Hepatic stellate cell (primary cell): ENCODE data around the gene LRRC25.
"Not testable (repeated sequence)": the region's sequence is repeated elsewhere in the genome, so short reads cannot be mapped to it uniquely, and the experiment has no call there.

Experiments
- DNase-seq: peaks from one replicate; pipeline ENCODE4 v3.0.0; 2011; ENCODE audit warnings: low spot score

LRRC25 gene

DNA sequence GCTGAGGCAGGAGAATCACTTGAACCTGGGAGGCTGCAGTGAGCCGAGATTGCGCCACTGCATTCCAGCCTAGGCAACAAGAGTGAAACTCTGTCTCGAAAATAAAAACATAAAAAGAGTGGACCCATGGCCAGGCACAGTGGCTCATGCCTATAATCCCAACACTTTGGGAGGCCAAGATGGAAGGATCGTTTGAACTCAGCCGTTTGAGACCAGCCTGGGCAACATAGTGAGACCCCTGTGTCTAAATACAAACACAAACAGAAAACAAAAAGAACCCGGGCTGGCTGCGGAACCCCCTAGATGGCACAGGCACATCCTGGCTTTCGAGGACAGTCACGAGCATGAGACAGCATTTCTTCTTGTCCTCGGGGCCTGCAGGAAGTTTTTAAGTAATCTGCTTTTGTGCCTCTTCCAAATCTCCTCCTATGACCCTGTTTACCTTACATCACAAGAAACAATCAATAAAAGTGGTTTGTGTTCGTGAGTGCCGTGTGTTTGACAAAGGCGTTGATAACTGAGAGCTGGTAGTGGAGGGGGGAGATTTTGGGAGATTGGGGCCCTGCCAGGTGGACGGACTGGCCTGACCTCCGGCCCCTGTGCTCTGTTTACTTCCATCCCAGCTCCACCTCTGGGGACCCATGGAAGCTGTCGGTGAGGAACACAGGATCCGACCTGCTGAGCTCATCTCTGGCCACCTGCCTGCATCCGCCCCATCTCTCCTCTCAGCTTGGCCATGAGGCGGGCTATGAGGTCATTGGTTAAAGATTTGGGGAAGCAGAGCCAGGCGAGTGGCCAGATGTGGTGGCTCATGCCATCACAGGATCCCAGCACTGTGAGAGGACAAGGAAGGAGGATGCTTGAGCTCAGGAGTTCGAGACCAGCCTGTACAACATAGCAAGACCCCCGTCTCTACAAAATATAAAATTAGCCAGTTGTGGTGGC, 17.3 kb downstream of the LRRC25 start:
- DNase-seq, result peak; percentile 50

DNA sequence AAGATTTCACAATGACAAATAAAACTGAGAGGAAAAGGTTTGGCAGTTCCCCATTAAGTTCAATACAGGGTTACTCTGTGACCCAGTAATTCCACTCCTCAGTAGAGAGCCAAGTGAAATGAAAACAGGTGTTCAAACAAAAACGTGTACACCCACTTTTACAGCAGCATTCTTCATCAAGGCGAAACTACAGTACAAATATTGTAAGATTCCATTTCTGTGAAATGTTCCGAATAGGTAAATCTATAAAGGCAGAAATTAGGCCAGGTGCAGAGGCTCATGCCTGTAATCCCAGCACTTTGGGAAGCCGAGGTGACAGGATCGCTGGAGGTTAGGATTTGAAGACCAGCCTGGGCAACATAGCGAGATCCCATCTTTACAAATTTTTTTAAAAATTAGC, 20.4 kb downstream of the LRRC25 start:
- no peak for DNase-seq

DNA sequence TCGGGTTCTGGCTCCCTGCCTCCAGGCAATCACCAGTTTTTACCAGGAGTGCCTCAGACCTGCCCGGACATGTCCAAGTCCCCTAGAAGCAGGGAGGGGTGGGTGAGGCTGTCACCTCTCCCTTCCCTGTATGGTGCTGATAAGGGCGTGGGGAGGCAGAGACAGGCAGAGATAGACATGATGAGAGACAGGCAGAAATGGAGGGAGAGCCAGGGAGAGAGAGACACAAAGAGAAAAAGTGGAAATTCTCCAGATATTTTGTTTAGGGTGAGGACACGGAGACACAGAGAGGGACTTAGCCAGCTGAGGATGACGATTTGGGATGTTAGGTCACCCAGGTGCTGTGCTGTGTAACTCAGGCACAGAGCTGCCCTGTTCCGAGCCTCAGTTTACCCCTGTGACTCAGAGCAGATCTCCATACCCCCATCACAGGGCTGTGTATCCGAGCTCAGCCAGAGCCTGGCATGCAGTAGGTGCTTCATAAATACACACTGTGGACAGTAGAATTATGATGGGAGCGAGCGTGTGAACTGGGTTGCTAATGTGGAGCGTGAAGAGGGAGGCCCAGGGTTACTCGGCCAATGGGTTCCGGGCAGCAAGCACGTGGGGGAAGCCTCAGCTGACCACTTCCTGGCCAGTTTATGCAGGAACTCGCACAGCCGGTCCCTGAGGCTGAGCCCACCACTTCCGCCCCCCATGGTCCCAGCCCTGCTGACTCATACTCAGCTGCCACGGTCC, 23.4 kb downstream of the LRRC25 start:
- peak; percentile 98 for DNase-seq

DNA sequence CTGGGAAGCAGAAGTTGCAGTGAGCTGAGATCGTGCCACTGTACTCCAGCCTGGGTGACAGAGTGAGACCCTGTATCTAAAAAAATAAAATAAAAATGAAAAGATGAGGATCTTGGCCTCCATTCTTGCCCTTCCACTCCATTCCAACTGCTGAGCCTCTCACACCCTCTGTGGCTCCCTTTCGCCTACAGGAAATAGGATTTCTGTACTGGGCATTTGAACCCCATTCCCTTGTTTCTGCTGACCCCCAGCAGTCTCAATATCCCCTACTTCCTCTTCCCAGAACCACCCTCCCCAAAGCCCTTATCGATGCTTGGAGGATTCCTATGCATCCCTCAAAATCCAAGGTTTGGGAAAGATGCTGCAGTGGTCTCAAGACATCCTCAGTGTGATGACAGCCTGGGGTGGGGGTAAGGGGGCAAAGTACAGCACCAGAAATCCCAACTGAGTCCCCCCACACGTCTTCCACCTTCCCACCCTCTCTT, 24.0 kb downstream of the LRRC25 start:
- DNase-seq, result no peak

DNA sequence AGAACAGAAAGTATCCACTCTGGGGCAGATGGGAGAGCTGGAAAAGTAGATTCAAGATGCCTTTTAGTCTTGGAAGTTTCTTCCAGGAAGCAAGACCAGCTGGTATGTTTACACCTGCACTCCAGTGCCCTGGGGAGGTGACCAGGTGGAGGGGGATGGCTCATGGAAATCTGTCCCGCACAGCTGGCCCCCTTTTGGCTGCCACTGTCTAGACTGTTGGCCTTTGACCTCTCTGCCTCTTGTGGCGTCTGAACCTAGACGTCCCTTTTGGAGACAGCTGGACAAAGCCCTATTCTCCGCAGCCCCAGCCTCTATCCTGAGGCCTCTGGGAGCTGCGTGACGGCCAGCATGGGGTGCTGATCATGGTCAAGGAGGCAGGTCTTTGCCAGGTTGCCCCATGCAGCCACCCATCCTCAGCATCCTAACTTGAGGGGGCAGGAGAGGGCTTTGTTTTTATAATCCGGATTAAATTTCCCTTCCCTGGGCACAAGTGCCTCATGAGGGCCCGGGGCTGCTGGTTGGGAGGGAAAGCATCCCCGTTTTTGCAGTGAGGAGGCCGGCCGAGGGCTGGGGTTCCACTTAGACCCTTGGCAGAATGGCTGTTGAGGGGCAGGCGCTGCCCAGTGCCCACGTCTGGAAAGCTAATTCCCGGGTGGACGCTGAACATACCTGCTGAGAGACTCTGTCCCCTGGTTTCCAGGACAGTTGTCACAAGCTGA, 28.8 kb downstream of the LRRC25 start:
- no peak for DNase-seq

DNA sequence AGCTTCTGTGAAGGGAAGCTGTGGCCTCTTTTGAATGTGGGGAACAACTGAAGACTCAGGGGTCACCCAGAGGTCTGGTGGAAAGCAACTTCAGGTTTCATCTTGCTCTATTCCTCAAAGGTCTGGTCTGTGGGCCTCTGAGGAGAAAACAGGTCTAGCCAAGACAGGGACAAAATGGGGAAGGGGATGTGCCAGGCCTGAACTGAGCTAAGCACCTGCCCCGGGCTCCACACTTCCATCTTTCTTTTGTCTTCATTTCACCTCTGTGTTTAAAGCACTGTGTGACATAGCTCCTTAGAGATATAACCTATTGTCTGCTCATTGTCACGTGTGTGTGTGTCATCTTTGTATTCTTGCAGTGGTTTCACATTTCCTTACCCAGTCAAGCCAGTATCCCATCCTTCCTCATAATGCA, 31.4 kb downstream of the LRRC25 start:
- DNase-seq, result no peak

DNA sequence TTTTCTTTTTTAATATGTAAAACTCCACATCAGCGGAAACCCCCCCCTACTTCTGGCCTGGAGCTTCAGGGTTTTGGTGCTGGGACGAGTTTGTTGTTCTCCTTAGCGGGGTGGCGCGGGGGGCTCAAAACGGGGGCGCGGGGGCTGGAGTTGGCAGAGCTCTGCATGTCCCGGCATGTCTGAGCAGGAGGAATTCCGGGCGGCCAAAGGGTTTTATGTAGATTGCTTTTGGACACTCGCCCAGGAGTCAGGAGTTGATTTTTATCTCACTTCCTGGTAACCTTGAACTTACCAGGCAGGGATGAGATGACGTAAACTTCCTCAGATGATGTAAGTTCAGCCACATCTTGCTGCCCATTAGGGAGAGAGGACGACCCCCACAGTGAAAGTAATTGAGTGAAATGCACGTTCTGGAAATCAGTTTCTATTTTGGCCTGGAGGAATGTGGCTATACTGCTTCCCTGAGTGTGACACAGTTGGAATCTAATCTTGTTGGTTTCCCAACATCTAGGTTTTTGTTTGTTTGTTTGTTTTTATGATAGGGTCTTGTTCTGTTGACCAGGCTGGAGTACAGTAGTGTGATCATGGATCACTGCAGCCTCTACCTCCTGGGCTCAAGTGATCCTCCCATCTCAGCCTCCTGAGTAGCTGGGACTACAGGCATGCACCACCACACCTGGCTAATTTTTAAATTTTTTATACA, 32.4 kb downstream of the LRRC25 start:
- peak; percentile 95 for DNase-seq

DNA sequence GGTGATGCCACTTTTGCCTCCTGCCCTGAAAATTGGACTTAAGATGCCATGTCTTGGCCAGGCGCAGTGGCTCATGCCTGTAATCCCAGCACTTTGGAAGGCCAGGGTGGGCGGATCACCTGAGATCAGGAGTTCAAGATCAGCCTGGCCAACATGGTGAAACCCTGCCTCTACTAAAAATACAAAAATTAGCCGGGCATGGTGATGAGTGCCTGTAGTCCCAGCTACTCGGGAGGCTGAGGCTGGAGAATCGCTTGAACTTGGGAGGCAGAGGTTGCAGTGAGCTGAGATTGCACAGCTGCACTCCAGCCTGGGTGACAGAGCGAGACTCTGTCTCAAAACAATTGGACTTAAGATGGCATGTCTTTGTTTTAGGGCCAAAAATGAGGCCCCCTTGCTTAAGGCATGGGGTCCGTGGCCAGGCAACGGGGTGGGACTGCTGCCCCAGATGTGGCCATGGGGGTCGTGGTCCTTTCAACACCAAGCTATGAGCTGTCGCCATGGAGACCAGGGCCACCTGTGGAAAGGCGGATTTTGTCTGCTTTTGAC, 33.1 kb downstream of the LRRC25 start:
- DNase-seq, result not testable (repeated sequence)

DNA sequence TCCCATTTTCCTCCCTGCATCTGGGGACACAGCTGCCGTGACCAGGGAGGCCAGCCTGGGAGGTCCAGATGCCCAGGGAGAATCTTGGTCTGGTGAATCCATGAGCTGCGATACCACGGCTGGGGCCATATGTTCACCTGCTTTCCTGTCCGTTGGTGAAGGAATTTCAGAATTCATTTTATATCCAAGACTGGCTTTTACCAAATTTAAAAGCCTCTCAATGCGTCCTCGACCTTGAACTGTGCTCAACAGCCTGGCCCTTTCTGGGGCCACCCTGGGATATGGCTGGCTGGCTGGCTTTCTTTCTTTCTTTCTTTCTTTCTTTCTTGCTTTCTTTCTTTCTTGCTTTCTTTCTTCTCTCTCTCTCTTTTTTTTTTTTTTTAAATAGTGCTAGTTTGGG, 33.6 kb downstream of the LRRC25 start:
- DNase-seq, result no peak

DNA sequence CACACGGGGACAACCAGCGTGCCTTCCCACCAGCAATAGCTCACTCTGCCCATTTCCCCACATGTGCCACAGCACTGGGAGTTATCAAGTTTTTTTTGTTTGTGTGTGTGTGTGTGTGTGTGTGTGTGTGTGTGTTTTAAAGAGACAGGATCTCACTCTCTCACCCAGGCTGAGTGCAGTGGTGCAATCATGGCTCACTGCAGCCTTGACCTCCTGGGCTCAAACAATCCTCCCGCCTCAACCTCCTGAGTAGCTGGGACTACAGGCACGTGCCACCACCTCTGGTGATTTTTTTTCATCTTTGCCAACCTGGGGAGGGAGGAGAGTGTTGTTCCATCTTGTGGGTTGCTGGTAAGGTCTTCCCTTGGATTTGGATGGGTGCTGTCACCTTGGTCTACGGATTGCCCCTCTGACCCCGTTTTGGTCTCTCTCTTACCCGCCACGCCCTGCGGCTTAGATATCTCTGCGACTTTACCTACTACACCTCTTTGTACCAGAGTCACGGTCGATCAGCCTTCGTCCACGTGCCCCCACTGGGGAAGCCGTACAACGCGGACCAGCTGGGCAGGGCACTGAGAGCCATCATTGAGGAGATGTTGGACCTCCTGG, 34.4 kb downstream of the LRRC25 start:
- DNase-seq, result no peak

DNA sequence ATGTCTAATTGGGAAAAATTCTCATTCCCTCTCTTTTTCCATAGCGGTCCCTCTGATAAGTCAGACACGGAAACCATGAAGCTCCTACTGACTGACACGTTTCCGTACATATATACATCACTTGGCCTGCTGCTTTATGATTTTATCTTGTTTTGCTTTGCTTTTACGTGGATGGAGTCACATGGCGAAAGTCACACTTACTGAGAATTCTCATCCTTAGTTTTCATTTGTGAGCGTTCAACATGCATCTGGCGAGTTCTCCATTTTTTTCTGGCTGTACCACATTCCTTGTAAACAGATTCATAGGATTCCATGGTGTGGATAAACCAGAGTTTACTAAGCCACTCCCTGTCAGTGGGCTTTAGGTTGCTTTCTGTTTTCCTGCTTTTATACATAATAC, 35.8 kb downstream of the LRRC25 start:
- DNase-seq, result no peak

DNA sequence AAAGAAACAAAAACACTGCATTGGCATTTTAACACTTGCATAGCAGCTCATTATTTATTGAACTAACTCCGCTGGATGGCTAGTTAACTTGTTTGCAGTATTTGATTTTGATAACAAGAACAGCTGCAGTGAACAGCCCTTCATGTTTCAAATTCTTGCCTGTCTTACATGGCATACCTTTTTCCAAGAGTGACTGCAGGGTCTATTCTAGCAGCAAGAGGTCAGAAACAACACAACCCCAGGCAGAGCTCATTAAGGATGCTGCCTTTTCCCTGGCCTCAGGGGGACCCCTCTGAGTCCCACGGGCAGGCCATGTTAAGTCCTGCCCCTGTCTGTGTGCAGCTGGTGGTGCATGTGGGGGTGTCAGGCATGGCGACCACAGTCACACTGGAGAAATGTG, 40.4 kb downstream of the LRRC25 start:
- DNase-seq, result no peak

DNA sequence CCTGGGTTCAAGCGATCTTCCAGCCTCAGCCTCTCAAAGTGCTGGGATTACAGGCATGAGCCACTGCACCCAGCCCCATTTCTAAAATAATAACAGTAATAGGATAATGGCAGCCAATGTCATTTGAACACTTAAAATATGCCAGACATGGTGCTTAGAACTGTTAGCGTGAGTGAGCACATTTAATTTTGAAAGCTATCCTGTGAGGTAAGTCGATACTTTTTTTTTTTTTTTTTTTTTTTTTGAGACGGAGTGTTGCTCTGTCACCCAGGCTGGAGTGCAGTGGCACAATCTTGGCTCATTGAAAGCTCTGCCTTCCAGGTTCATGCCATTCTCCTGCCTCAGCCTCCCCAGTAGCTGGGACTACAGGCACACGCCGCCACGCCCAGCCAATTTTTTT, 42.7 kb downstream of the LRRC25 start:
- not testable (repeated sequence) for DNase-seq

DNA sequence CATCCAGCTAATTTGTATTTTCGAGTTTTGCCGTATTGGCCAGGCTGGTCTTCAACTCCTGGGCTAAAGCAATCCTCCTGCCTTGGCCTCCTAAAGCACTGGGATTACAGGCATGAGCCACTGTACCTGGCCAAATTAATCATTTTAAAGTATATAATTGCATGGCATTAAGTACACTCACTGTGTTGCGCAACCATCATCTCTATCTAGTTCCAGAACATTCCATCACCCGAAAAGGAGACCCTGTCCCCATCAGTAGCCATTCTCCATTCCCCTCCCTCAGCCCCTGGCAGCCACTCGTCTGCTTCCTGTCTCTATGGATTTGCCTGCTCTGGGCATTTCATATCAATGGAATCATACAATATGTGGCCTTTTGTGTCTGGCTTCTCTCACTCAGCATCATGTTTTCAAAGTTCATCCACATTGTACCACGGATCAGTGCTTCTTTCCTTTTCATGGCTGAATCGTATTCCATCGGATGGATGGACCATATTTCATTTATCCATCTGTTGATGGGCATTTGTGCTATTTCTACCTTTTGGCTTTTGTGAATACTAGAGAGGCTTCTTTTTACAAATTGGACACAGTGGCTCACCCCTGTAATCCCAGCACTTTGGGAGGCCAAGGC, 43.9 kb downstream of the LRRC25 start:
- DNase-seq, result no peak

DNA sequence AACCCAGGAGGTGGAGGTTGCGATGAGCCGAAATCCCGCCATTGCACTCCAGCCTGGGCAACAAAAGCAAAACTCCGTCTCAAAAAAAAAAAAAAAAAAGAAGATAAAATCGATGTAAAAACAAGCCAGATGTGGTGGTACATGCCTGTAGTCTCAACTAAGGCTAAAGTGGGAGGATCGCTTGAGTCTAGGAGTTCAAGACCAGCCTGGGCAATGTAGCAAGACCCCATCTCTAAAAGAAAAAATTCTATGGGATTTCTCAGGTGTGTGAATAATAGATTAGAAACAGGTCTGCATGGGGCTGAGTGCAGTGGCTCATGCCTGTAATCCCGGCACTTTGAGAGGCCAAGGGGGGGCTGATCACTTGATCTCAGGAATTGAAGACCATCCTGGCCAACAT, 45.9 kb downstream of the LRRC25 start:
- no peak for DNase-seq

DNA sequence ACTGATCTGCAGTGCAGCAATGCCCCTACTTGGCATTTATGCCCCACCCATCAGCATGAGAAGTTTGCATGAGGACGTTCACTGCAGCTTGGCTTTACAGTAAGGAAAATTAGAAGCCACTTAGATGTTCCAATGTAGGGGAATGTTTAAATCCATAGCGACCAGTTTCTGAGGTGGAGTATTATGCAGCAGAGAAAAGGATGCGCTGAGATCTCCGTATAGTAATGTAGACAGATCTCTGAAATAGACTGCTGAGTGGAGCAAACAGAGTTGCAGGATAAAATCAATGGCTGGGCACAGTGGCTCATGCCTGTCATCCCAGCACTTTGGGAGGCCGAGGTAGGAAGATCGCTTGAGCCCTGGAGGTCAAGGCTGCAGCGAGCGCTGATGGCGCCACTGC, 46.9 kb downstream of the LRRC25 start:
- no peak for DNase-seq

DNA sequence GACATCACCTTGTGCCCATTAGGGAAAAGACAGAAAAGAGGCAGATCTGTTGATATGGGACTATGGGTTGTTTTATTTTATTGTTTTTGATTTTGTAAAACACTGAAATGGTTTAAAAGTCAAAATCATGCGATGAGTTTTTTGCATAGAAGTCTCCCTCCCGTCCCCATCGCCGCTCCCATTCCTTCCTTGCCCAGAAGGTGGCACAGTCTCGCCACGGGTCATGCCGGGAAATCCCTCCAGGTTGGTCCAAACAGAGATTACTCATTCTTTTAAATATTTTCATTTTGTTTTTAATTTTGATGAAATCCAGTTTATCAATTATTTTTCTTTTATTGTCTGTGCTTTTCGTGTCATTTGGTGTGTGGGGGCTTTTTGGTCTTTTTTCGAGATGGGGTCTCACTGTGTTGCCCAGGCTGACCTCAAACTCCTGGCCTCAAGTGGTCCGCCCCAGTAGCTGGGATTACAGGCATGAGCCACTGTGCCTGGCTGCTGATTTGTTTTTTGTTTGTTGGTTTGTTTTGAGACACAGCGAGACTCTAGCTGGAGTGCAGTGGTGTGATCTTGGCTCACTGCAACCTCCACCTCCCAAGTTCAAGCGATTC, 47.8 kb downstream of the LRRC25 start:
- DNase-seq, result peak; percentile 76

DNA sequence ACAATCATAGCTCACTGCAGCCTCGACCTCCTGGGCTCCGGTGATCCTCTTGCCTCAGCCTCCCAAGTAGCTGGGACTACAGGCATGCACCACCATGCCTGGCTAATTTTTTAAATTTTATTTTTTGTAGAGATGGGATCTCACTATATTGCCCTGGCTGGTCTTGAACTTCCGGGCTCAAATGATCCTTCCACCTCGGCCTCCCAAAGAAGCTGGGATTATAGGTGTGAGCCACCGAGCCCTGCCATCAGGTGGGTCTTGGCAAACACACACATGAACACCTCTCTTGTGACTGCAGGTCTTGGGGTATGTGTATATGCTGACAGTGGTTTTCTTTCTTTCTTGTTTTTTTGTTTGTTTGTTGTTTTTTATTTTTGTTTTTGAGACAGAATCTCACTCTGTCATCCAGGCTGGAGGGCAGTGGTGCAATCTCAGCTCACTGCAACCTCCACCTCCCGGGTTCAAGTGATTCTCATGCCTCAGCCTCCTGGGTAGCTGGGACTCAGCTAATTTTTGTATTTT, 48.5 kb downstream of the LRRC25 start:
- not testable (repeated sequence) for DNase-seq

DNA sequence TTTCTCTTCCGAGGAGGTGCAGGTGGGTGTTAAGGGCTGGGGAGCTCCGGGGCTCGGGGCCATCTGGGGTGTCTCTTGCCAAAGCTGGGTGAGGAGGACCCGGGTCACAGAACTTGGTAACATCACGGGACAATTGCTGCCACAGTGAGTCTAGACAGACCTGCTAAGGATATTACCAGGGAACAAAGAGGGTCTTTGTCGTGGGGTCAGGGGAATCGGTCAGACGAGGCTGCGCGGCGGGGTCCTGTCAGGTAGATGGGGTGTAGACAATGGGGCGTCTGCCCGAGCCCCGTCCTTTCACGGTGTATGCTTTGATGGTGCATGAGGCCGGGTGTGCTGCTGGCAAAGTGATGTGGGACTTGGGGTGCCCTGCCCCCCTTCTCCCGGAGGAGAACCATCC, 49.3 kb downstream of the LRRC25 start:
- no peak for DNase-seq

DNA sequence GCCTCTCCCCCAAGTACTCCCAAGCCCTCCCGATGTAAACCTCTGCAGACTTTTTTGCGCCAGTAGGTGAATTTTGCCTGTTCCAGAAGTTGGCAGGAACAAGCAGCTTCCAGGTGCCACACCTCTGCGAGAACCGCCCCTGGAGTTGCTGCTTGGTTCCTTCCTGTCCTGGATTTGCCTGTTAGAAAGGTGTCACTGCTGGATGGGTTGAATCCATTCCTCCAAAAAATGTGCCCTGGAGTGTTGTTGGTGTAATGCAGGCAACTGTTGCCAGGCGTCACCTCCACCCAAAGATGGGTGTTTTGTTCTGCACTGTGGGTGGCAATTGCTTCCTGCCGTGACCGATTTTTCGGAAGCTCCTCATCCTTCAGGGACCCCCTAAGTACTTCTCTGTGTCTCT, 51.3 kb downstream of the LRRC25 start:
- DNase-seq, result no peak
